Activated CD8-positive, alpha-beta T cell treated with anti-CD3 and anti-CD28 coated beads, Interleukin-2, amount 10 ng/mL, durations not matched to agents 7 days and 5 days (primary cell): ENCODE data around the gene HOXB6. TPM values are rescaled to one million over a fixed set of nuclear protein-coding genes. Genes with fewer than 3 reads are reported as not detected.

Experiments used
- ATAC-seq: fragments of 150-1000 bp; cut with Tn5 transposase; one replicate; pipeline ENCODE4 v1.10.0; 2021; ENCODE audit warnings: moderate library complexity
- CTCF ChIA-PET: fragments of 350-600 bp; sonication (Branson Sonifier 250); formaldehyde crosslinking; loops from one replicate; lab custom pipeline; 2021; ENCODE audit warnings: antibody characterized with exemption; lab: Charles Lee
- POLR2A ChIA-PET: fragments of 350-600 bp; sonication (Branson Sonifier 250); formaldehyde crosslinking; loops from one replicate; lab custom pipeline; 2021; ENCODE audit warnings: antibody characterized with exemption; lab: Charles Lee
- DNase-seq: peaks from one replicate; pipeline ENCODE4 v3.0.0-alpha.2; 2020
- H3K27ac Mint-ChIP-seq: one replicate; pipeline ENCODE4 v1.8.0; 2021; ENCODE audit warnings: mild to moderate bottlenecking, mixed read lengths
- H3K27me3 Mint-ChIP-seq: one replicate; pipeline ENCODE4 v1.8.0; 2021; ENCODE audit warnings: low read depth, mixed read lengths
- H3K36me3 Mint-ChIP-seq: one replicate; pipeline ENCODE4 v1.8.0; 2021; ENCODE audit warnings: low read depth, mixed read lengths
- H3K4me1 Mint-ChIP-seq: one replicate; pipeline ENCODE4 v1.8.0; 2021; ENCODE audit warnings: low read depth, mixed read lengths
- H3K4me3 Mint-ChIP-seq: one replicate; pipeline ENCODE4 v1.8.0; 2021; ENCODE audit warnings: mild to moderate bottlenecking, mixed read lengths
- H3K9me3 Mint-ChIP-seq: one replicate; pipeline ENCODE4 v1.8.0; 2022; ENCODE audit warnings: mixed read lengths; ENCODE audit not compliant: insufficient read depth
- total RNA-seq, 2 experiments: library from RNA; stranded (reverse); gene quantifications; one replicate each; pipeline ENCODE4 v1.2.3, GENCODE V29; 2021

The HOXB6 gene
- total RNA-seq, 2 experiments from 2014 or later = not detected

DNA sequence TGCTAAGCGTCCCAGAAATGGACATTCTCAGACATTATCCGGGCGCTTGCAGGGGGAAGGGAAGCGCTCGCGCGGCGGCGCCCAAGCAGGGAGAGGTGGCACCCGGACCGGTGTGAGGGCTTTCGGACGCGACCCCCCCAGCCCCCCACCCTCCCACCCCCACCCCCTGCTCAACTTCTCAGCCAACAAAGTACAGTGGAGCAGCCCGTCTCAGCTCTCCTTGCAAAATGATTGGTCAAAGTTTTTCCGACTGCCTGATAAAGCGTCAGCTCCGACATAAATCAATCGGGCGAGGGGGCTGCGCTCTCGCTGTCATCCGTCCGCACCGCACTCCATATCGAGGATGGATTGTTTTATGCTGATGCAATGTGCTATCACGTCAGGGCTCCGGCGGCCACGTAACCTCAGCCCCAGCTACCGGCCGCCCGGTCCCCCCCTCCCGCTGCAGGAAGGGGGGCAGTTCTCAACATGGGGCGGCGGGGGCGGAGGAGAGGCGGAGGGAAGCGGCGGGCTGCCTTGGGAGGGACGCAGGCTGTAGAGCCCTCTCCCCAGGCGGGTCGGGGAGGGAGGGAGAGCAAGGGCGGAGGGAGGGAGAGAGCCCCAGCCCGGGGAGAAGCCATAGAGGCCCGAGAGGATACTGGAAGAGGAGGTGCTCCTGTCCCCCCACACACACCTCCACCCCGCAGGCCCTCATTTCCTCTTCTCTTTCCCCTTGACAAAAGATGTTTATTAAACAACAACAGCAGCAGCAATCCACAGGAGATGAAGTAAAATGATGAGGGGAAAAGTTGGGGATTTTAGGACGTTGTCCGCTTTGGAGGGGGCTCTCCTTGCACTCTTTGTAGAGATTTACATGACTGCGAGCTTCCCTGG is 21.7 kb upstream of the HOXB6 start, which contains the start of gene HOXB9:
Gene HOXB9 (minus strand): TSS at position 114 of the 873 bp plus-strand sequence. CDS start 89 bp downstream, at position 25.
- H3K9me3 Mint-ChIP-seq = no peaks in the 10 kb centered on the region
- POLR2A ChIA-PET = interaction anchor here (1.7 kb wide), 1 partner anchor 10 kb away, joined by 7 read pairs; no protein-coding TSS in a partner anchor
- DNase-seq = peak; percentile 58
- peak within 1 kb of the TSS; percentile 73 for H3K4me3 Mint-ChIP-seq
- CTCF ChIA-PET = interaction anchor here (0.9 to 3.5 kb wide), 9 partner anchors 8 to 601 kb away, joined by 3 to 34 read pairs (median 5); partner anchors contain the start of gene PRAC2
- peaks cover 80% of the 10 kb centered on the region for H3K27me3 Mint-ChIP-seq
- H3K36me3 Mint-ChIP-seq = no peaks in the 10 kb centered on the region
- peak within 1 kb of the TSS; percentile 76 for H3K27ac Mint-ChIP-seq
- H3K4me1 Mint-ChIP-seq = peaks cover 18% of the 10 kb centered on the region
- ATAC-seq = peak; percentile 13

DNA sequence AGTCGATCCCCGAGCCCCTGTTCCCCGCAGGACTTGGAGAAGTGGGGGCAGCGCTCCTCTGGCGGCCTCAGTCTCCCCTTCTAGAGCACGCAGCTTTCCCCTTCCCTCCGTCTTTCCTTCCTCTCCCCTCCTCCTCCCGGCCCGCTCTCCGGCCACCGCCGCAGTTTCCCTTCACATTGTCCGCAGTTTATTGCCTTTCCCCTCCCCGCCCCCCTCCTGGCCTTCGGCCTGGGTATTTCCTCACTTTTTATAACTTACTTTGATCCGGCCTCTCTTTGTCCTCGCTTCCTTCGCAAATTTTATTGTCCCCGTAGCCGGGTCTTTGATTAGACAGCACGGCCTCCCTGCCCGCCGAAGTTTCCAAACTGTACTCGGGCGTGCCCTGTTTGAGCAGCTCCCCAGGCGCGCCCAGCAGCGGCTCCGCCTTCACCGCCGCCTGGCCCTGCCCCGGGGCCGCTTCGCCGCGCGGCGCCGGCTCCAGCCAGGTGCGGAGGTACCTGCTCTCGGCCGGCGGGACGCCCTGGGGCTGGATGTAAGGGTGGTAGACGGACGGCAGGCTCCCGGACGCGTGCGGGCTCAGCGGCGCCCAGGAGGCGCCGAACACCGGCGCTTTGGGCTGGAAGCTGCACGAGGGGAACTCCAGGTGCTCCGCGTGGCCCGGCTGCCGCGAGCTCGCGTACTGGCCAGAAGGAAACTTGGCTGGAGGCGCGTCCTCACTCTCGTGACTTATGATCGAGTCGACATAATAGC is 20.9 kb upstream of the HOXB6 start:
- Mint-ChIP-seq H3K4me1 (peaks cover 18% of the 10 kb centered on the region), H3K9me3 (no peaks in the 10 kb centered on the region), H3K36me3 (no peaks in the 10 kb centered on the region), H3K27me3 (peaks cover 81% of the 10 kb centered on the region), H3K27ac (no peak overlapping the region), H3K4me3 (peak overlapping the region; percentile 73)
- ChIA-PET CTCF (interaction anchor here (0.8 to 3.5 kb wide), 11 partner anchors 10 to 655 kb away, joined by 3 to 34 read pairs (median 4); partner anchors contain the start of genes CDK5RAP3, HOXB5 and PRAC2), POLR2A (interaction anchor here (1.2 to 1.7 kb wide), 2 partner anchors 11 to 15 kb away, joined by 4 to 7 read pairs; no protein-coding TSS in a partner anchor)
- peak; percentile 42 for DNase-seq
- ATAC-seq = peak; percentile 78

DNA sequence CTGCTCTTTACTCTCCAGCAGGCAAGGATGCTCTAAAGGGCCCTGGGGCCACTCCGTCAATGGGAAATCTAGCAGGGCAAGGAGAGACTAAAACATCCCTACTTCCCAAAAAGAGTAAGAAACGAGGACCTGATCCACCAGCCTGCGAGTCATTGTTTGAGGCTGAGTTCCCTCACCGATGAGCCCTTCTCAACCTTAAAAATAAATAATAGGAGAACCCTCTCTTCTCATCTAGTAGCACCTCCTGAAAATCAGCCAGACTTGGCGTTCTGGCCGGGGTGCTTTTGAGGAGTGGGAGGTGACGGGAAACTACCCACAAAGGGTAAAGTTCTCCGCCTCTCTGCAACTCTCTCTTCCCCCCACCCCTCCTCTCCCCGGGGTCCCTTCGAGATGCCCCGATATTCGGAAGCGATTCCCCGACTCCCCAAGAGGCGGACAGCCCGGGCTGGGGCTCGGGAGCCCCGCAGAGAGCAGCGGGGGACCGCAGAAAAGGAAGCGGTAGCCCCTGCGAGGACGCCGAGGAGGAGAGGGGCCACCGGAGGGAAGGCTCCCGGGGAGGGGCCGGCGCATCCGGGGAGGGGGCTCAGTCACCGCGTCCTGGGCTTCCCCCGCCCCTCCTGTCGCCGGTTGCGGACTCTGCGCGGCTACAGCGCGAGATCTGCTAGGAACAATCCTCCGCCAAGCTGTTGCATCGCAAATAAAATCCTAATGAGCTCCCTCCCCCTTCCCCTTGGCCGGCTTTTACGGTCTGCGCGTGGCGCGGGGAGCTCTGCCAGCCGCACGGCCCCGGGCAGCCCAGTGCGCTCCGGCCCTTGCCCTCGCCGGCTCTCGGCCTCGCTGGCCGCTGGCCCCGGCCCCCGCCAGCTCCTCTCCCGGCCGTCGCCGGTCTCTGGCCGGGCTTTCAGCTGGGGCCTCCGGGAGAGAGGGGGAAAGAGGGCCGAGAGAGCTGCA is 20.0 kb upstream of the HOXB6 start:
- Mint-ChIP-seq H3K4me3 (peak overlapping the region; percentile 73), H3K9me3 (no peaks in the 10 kb centered on the region), H3K27me3 (peaks cover 81% of the 10 kb centered on the region), H3K27ac (no peak overlapping the region), H3K36me3 (no peaks in the 10 kb centered on the region), H3K4me1 (peaks cover 18% of the 10 kb centered on the region)
- DNase-seq (no peak), ATAC-seq (peak; percentile 24)
- ChIA-PET POLR2A (interaction anchor here (0.9 to 1.7 kb wide), 3 partner anchors 12 to 517 kb away, joined by 4 to 7 read pairs (median 5); partner anchors contain the start of gene SNX11), CTCF (interaction anchor here (0.8 to 3.5 kb wide), 13 partner anchors 9 to 678 kb away, joined by 3 to 34 read pairs (median 5); partner anchors contain the start of genes CDK5RAP3, HOXB5 and HOXB8)

DNA sequence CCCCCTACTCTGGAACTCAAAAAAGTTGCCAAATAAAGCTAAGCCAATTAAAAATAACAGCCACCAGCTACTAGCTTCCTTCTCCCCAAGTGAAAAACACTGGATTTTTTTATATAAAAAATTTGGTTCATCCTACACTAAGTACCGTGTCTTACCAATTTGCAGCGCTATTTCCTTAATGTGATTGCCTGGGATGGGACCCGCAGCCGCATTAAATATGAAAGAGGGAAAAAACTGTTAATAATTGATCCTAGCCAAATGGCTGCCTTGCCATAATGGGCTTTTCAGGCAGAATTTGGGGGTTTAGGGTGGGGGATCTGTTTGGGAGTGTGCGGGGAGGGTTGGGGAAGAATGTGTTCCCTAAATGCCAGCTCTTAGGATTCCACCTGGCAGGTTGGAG is 19.3 kb upstream of the HOXB6 start:
- H3K4me1 Mint-ChIP-seq = peaks cover 22% of the 10 kb centered on the region
- H3K27ac Mint-ChIP-seq = no peak overlapping the region
- H3K27me3 Mint-ChIP-seq = peaks cover 80% of the 10 kb centered on the region
- H3K9me3 Mint-ChIP-seq = no peaks in the 10 kb centered on the region
- ChIA-PET POLR2A (no interaction called here), CTCF (interaction anchor here (1.0 to 3.3 kb wide), 9 partner anchors 8 to 677 kb away, joined by 3 to 21 read pairs (median 4); partner anchors contain the start of gene HOXB8)
- ATAC-seq (no peak), DNase-seq (no peak)
- H3K4me3 Mint-ChIP-seq = no peak overlapping the region
- no peaks in the 10 kb centered on the region for H3K36me3 Mint-ChIP-seq

DNA sequence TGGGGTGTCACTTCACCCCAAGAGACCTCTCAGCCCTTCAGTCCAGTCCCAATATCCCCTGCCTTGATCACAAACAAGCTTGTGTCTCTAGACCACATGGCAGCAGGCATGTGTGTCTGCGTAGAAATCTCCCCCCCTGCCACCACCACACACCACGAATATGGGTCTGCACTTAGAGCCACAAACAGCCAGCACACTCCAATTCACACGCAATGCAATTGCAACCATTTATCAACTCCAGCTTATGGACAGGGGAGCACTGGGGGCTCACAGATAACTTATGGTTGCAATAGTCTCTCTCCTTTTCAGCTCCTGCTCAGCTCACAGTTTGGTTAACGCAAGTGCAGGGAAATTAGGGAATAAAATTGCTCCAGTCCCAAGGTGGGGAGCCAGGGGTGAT is 18.8 kb upstream of the HOXB6 start:
- no peak for DNase-seq
- ChIA-PET POLR2A (interaction anchor here (0.5 kb wide), 1 partner anchor 118 kb away, joined by 3 read pairs; no protein-coding TSS in a partner anchor), CTCF (interaction anchor here (0.6 to 3.3 kb wide), 10 partner anchors 11 to 677 kb away, joined by 3 to 21 read pairs (median 3); no protein-coding TSS in a partner anchor)
- peaks cover 28% of the 10 kb centered on the region for H3K4me1 Mint-ChIP-seq
- ATAC-seq = no peak
- peaks cover 80% of the 10 kb centered on the region for H3K27me3 Mint-ChIP-seq
- no peak overlapping the region for H3K4me3 Mint-ChIP-seq
- no peaks in the 10 kb centered on the region for H3K36me3 Mint-ChIP-seq
- no peak overlapping the region for H3K27ac Mint-ChIP-seq
- no peaks in the 10 kb centered on the region for H3K9me3 Mint-ChIP-seq

DNA sequence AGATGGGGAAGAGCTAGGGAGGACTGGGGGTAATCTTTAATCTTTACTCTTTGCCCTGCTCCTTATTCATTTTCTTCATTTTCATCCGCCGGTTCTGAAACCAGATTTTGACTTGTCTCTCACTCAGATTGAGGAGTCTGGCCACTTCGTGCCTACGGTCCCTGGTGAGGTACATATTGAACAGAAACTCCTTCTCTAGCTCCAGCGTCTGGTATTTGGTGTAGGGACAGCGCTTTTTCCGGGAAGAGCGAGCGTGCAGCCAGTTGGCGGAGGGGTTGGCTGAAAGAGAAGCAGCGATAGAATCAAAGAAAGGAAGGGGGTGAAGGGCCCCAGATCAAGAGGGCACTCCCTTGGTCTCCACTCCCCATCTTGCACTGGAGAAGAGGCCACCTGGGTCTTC is 18.1 kb upstream of the HOXB6 start:
- Mint-ChIP-seq H3K4me3 (no peak overlapping the region), H3K27me3 (peaks cover 80% of the 10 kb centered on the region), H3K4me1 (peaks cover 35% of the 10 kb centered on the region), H3K36me3 (no peaks in the 10 kb centered on the region), H3K9me3 (no peaks in the 10 kb centered on the region), H3K27ac (no peak overlapping the region)
- CTCF ChIA-PET = interaction anchor here (0.6 to 3.3 kb wide), 9 partner anchors 10 to 597 kb away, joined by 3 to 21 read pairs (median 3); partner anchors contain the start of gene HOXB5
- no peak for DNase-seq
- POLR2A ChIA-PET = interaction anchor here (0.5 kb wide), 1 partner anchor 117 kb away, joined by 3 read pairs; no protein-coding TSS in a partner anchor
- no peak for ATAC-seq

DNA sequence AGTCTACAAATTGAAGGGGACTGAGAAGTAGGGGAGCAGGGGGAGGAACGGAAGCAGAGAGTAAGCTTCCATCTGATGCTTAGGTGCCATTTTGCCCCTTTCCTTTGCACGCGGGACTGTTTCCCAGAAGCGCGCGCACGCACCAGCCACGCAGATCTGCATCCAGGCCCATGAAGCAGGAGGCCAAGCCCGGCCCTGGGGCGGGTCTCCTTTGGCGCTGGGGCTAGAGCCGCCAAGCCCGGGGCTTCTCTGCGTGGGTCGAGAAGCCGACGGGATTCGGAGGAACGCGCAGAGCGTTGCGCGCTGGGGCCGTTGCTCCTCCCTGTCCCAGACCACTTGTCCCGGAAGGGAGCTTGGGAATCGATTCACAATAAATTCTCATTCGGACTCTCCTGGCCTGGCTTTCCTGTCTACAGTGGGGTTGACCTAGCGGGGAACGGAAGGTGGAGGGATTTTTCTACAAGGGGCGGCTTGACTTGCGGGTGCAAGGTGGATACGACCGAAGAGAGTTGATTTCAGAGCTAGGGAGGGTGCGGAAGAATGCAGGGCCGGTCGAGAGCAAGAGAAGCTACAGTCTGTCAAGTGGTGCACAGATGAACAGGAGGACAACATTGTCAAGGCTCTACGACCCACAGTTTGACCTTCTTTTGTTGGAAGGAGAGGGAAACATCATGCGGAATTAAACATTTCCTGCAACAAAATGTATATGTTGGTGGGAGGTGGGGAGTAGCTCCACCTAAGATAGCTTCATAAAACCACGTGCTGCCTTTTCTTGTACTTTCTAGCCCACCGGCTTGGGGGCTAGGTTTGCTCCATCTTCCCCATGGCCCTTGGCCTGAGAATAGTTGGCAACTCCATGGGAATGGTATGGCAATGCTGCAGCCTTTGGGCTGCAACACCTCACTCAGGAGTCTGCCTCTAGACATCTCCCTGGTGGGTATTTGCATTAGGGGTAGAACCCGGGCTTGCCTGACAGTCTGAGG is 16.9 kb upstream of the HOXB6 start:
- no peak for DNase-seq
- Mint-ChIP-seq H3K36me3 (no peaks in the 10 kb centered on the region), H3K27me3 (peaks cover 80% of the 10 kb centered on the region), H3K9me3 (no peaks in the 10 kb centered on the region), H3K4me1 (peaks cover 42% of the 10 kb centered on the region), H3K27ac (no peak overlapping the region), H3K4me3 (no peak overlapping the region)
- ATAC-seq = no peak
- ChIA-PET POLR2A (no interaction called here), CTCF (interaction anchor here (0.6 to 3.3 kb wide), 4 partner anchors 9 to 548 kb away, joined by 3 to 21 read pairs (median 4); no protein-coding TSS in a partner anchor)

DNA sequence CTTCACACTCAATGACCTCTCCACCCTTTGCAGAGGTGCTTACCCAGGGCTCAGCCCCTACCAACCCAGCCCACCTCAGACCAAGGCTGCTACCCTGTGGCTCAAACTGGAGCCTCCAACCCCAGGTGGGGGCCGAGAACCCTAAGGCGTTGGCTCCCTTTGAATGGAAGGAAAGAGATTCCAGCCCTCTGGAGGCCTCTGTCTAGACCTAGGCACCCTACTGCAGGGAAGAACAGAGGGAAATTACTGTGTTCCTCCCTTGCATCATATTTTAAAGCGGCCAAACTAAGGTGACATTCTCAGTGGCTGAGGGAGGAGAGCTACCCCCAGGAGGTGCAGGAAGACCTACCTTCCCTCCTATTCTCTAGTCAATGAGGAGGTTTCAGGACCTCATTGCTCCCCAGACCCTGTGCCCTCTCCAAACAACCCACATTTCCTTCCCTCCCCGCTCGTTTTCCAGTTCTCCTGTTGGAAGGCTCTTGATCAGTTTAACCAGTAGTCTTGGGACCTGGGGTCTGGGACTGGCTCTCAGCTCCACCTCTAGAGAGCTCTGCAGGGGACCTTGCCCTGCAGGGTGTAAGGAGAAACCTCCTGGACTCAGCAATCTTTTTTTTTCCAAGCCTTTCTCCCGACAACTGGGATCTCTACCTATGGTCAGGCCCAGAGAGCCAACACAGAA is 15.8 kb upstream of the HOXB6 start:
- Mint-ChIP-seq H3K4me3 (no peak overlapping the region), H3K36me3 (no peaks in the 10 kb centered on the region), H3K27ac (no peak overlapping the region), H3K4me1 (peaks cover 37% of the 10 kb centered on the region), H3K9me3 (no peaks in the 10 kb centered on the region), H3K27me3 (peaks cover 84% of the 10 kb centered on the region)
- ChIA-PET POLR2A (interaction anchor here (0.6 kb wide), 1 partner anchor 101 kb away, joined by 3 read pairs; no protein-coding TSS in a partner anchor), CTCF (interaction anchor here (3.6 kb wide), 1 partner anchor 15 kb away, joined by 19 read pairs; no protein-coding TSS in a partner anchor)
- ATAC-seq (no peak), DNase-seq (no peak)

DNA sequence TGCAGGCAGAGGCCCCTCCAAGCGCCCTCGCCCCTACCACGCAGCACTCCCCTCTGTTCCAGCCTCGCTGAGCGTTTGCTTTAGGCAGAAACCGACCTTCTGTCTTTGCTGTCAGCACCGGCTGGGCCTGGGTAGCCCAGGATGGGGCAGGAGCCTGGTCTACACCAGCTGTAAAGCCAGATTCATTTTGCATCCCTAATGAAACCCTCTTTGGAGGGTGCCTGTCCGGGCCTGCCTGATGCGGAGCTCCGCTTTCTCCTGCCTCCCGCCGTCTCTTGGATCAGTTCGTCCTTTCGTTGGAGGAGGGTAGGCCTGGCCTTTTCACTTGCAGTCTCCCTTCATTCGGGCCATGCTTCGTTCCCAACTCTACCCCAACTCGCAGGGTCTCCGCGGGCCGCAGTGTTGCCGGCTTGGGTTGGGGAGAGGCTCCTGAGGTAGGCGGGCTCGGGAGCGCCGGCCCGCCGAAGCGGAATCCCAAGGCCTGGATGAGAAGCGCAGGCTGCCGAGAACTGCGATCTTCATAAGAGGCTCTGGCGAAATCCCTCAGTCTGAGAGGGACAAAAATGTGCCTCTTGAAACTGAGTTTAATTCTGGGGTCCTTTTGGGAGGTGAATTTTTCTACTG is 15.2 kb upstream of the HOXB6 start:
- DNase-seq (no peak), ATAC-seq (no peak)
- ChIA-PET POLR2A (no interaction called here), CTCF (interaction anchor here (1.6 to 3.6 kb wide), 3 partner anchors 12 to 593 kb away, joined by 6 to 19 read pairs (median 12); no protein-coding TSS in a partner anchor)
- Mint-ChIP-seq H3K36me3 (no peaks in the 10 kb centered on the region), H3K4me1 (peaks cover 36% of the 10 kb centered on the region), H3K27ac (no peak overlapping the region), H3K27me3 (peaks cover 85% of the 10 kb centered on the region), H3K9me3 (no peaks in the 10 kb centered on the region), H3K4me3 (no peak overlapping the region)
